ENCODE measurements around the gene HARBI1.

Gene HARBI1, protein sequence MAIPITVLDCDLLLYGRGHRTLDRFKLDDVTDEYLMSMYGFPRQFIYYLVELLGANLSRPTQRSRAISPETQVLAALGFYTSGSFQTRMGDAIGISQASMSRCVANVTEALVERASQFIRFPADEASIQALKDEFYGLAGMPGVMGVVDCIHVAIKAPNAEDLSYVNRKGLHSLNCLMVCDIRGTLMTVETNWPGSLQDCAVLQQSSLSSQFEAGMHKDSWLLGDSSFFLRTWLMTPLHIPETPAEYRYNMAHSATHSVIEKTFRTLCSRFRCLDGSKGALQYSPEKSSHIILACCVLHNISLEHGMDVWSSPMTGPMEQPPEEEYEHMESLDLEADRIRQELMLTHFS

DNA sequence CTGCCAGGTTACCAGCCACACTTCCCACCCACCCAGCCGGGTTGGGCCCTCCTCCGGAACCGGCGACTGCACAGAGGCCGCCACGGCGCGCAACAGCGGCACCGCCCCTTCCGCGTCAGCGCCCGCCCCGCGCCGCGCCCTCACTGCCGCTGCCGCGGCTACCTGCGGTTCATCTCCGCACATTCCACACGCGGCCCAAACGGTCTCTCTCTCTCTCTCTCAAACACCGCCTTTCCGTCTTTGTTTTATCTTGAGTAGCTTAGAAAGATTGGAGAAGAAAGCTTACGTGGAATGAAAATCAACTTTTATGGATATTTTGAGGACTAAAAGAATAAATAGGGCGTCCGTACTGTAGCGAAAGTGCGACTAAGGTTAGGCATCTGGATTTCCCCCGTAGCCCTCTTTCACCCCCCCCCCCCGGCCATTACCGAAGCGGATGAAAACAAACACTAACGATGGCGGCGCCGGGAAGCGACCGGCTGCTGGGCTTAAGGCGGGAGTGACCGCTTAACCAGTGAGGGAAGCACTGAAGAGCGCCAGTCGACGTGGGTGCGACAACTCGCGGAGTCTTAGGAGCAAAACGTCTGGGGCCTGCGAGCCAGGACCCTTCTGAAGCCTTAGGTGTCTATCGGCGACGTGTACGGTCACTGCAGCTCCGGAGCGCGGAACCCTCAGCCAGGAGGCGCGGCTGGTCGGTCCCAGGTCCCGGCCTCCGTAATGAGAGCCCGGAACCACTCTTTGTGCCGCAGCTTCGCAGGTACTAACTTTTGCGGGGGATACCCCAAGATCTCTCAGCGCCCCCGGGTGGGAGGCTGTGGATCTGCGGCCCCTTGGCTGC is at the start of gene HARBI1, which contains the start of gene ATG13:
HARBI1 (minus strand) TSS at position 94 of the 838 bp plus-strand sequence. CDS start 990 bp downstream, outside the sequence.
ATG13 (plus strand) TSS at position 420 of the 838 bp plus-strand sequence. CDS start 26,739 bp downstream, outside the sequence.
- peaks cover 58% of the 10 kb centered on the region for H3K79me2 ChIP-seq (ENCODE audit: control insufficient read depth, low read length)
- peaks cover 7% of the 10 kb centered on the region; the same call in 1 of the 2 replicates for H3K36me3 ChIP-seq (ENCODE audit: control insufficient read depth, low read length)
- peak within 1 kb of the TSS; percentile 78 for H3K4me2 ChIP-seq (ENCODE audit: low read length)
- H3K9me2 ChIP-seq (replicated peaks; ENCODE audit: control insufficient read depth, low read length): no peaks in the 10 kb centered on the region
- H3K4me3 ChIP-seq (ENCODE audit: low read length): peak within 1 kb of the TSS; percentile 97
- no peak for TF ChIP-seq EZH2phosphoT487 (IDR thresholded peaks at IDR 0.05; ENCODE audit: borderline replicate concordance, low read length)
- TF ChIP-seq, protein P1, sequence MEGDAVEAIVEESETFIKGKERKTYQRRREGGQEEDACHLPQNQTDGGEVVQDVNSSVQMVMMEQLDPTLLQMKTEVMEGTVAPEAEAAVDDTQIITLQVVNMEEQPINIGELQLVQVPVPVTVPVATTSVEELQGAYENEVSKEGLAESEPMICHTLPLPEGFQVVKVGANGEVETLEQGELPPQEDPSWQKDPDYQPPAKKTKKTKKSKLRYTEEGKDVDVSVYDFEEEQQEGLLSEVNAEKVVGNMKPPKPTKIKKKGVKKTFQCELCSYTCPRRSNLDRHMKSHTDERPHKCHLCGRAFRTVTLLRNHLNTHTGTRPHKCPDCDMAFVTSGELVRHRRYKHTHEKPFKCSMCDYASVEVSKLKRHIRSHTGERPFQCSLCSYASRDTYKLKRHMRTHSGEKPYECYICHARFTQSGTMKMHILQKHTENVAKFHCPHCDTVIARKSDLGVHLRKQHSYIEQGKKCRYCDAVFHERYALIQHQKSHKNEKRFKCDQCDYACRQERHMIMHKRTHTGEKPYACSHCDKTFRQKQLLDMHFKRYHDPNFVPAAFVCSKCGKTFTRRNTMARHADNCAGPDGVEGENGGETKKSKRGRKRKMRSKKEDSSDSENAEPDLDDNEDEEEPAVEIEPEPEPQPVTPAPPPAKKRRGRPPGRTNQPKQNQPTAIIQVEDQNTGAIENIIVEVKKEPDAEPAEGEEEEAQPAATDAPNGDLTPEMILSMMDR (IDR thresholded peaks at IDR 0.05; ENCODE audit: low read depth, low read length, poor library complexity, severe bottlenecking): peak; percentile 88
- H3K27me3 ChIP-seq (ENCODE audit: control insufficient read depth, low read length): no peaks in the 10 kb centered on the region
- no peaks in the 10 kb centered on the region for H3K9me3 ChIP-seq (ENCODE audit: control insufficient read depth, insufficient read depth, low read length)
- peaks cover 23% of the 10 kb centered on the region for H3K4me1 ChIP-seq (ENCODE audit: control insufficient read depth, low read length)
- no peaks in the 10 kb centered on the region for H4K20me1 ChIP-seq (ENCODE audit: control insufficient read depth, insufficient read depth, low read depth, low read length)
- no peaks in the 10 kb centered on the region; the same call in 1 of the 2 replicates for H3F3A ChIP-seq (ENCODE audit: control insufficient read depth, insufficient read depth)
- peak within 1 kb of the TSS; percentile 73 for H3K27ac ChIP-seq (ENCODE audit: low read depth, low read length)

DNA sequence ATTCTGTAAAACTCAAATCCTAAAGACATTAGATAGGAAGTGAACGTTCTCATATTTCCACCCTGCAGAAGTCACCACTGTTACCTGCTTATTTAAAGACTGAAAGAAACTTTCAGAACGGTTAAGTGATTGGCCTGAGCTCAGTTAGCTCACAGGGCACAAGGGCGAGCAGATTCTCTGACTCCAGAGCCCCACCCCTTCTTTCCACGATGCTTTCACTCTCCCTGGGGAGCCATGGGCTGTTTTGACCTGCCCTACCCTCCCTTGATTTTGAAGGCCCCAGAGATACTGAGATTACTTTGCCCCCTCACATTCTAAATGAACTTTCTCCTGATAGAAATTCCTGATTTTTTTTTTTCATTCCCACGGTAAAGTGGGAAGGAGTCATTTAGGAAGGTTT is 49.5 kb upstream of the HARBI1 start:
- H3K9me2 ChIP-seq (replicated peaks; ENCODE audit: control insufficient read depth, low read length): no peaks in the 10 kb centered on the region
- no peak overlapping the region for H3K4me3 ChIP-seq (ENCODE audit: low read length)
- H3K9me3 ChIP-seq (ENCODE audit: control insufficient read depth, insufficient read depth, low read length): no peaks in the 10 kb centered on the region
- H4K20me1 ChIP-seq (ENCODE audit: control insufficient read depth, insufficient read depth, low read depth, low read length): no peaks in the 10 kb centered on the region
- no peaks in the 10 kb centered on the region for H3K4me1 ChIP-seq (ENCODE audit: control insufficient read depth, low read length)
- no peak overlapping the region for H3K27ac ChIP-seq (ENCODE audit: low read depth, low read length)
- H3K79me2 ChIP-seq (ENCODE audit: control insufficient read depth, low read length): no peaks in the 10 kb centered on the region
- H3K4me2 ChIP-seq (ENCODE audit: low read length): no peak overlapping the region
- H3K27me3 ChIP-seq (ENCODE audit: control insufficient read depth, low read length): no peaks in the 10 kb centered on the region
- no peaks in the 10 kb centered on the region for H3F3A ChIP-seq (ENCODE audit: control insufficient read depth, insufficient read depth)
- TF ChIP-seq, protein P1 (IDR thresholded peaks at IDR 0.05; ENCODE audit: low read depth, low read length, poor library complexity, severe bottlenecking): no peak
- no peak for TF ChIP-seq EZH2phosphoT487 (IDR thresholded peaks at IDR 0.05; ENCODE audit: borderline replicate concordance, low read length)
- peaks cover 55% of the 10 kb centered on the region for H3K36me3 ChIP-seq (ENCODE audit: control insufficient read depth, low read length)

DNA sequence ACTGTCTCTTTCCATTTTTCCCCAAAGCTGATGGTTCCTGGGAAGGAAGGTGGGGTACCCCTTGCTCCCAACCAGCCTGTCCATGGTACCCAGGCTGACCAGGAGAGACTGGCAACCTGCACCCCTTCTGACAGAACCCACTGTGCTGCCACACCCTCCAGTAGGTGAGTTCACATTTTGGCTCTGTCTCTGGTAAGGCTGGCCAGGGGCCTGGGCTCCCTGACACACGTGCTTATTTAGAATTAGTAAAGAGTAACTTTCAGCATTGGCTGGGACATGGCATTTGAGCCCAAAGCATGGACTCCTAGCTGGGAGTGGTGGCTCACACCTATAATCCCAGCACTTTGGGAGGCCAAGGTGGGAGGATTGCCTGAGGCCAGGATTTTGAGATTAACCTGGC is 48.3 kb upstream of the HARBI1 start:
- Histone ChIP-seq H3K4me1 (ENCODE audit: control insufficient read depth, low read length) (no peaks in the 10 kb centered on the region), H3K4me2 (ENCODE audit: low read length) (no peak overlapping the region), H3K79me2 (ENCODE audit: control insufficient read depth, low read length) (no peaks in the 10 kb centered on the region), H3K36me3 (ENCODE audit: control insufficient read depth, low read length) (peaks cover 50% of the 10 kb centered on the region), H4K20me1 (ENCODE audit: control insufficient read depth, insufficient read depth, low read depth, low read length) (no peaks in the 10 kb centered on the region), H3K9me2 (replicated peaks; ENCODE audit: control insufficient read depth, low read length) (no peaks in the 10 kb centered on the region), H3K4me3 (ENCODE audit: low read length) (no peak overlapping the region), H3K27ac (ENCODE audit: low read depth, low read length) (no peak overlapping the region), H3K27me3 (ENCODE audit: control insufficient read depth, low read length) (no peaks in the 10 kb centered on the region), H3K9me3 (ENCODE audit: control insufficient read depth, insufficient read depth, low read length) (no peaks in the 10 kb centered on the region), H3F3A (ENCODE audit: control insufficient read depth, insufficient read depth) (no peaks in the 10 kb centered on the region)
- TF ChIP-seq, protein P1 (IDR thresholded peaks at IDR 0.05; ENCODE audit: low read depth, low read length, poor library complexity, severe bottlenecking): no peak
- no peak for TF ChIP-seq EZH2phosphoT487 (IDR thresholded peaks at IDR 0.05; ENCODE audit: borderline replicate concordance, low read length)

Measured in DOHH2 (cell line).